CD1c-positive myeloid dendritic cell (primary cell): ENCODE data around the gene ASPM.
"Not testable (repeated sequence)": the region's sequence is repeated elsewhere in the genome, so short reads cannot be mapped to it uniquely, and the experiment has no call there.

Experiments
- DNase-seq: peaks from one replicate; pipeline ENCODE4 v3.0.0-alpha.2; 2016; ENCODE audit errors: extremely low spot score

Gene ASPM

GRCh38 chr1:197076585-197076984, 69.9 kb downstream of the ASPM start:
- no peak for DNase-seq

- no peak for DNase-seq
Measured at GRCh38 chr1:197073978-197074377, 72.5 kb downstream of the ASPM start.

GRCh38 chr1:197067457-197067818, 79.0 kb downstream of the ASPM start:
- DNase-seq: no peak

- DNase-seq: no peak
Measured at GRCh38 chr1:197066719-197067456, 79.6 kb downstream of the ASPM start, which contains the start of gene F13B. Gene F13B, minus strand, starts transcription at chr1:197067260. Its CDS starts 37 bp downstream, at chr1:197067223.

- no peak for DNase-seq
Measured at GRCh38 chr1:197066277-197066676, 80.2 kb downstream of the ASPM start.

- DNase-seq: no peak
Measured at GRCh38 chr1:197065559-197065958, 80.9 kb downstream of the ASPM start.

- no peak for DNase-seq
Measured at GRCh38 chr1:197063212-197063611, 83.3 kb downstream of the ASPM start.

- no peak for DNase-seq
Measured at GRCh38 chr1:197062692-197063091, 83.8 kb downstream of the ASPM start.

- DNase-seq: no peak
Measured at GRCh38 chr1:197049100-197049499, 97.4 kb downstream of the ASPM start.

GRCh38 chr1:197042676-197043341, 103.7 kb downstream of the ASPM start:
- no peak for DNase-seq

GRCh38 chr1:197041486-197042353, 104.7 kb downstream of the ASPM start:
- DNase-seq: no peak

- DNase-seq: no peak
Measured at GRCh38 chr1:197036861-197037260, 109.6 kb downstream of the ASPM start.

- DNase-seq: not testable (repeated sequence)
Measured at GRCh38 chr1:197034631-197035339, 111.7 kb downstream of the ASPM start.
